ENCODE results near the gene GAN.

Gene GAN

GRCh38 chr16:81353895-81354294 lies 39.1 kb downstream of the GAN start:
- no peak for DNase-seq (ENCODE audit: low read depth in 2 of 2)

GRCh38 chr16:81357711-81358260 lies 43.0 kb downstream of the GAN start:
- DNase-seq (ENCODE audit: low read depth in 2 of 2): no peak

GRCh38 chr16:81358860-81359259 lies 44.1 kb downstream of the GAN start:
- no peak for DNase-seq (ENCODE audit: low read depth in 2 of 2)

- no peak for DNase-seq (ENCODE audit: low read depth in 2 of 2)
Observed at GRCh38 chr16:81360135-81360534, 45.4 kb downstream of the GAN start.

GRCh38 chr16:81365731-81366130 lies 51.0 kb downstream of the GAN start:
- no peak for DNase-seq (ENCODE audit: low read depth in 2 of 2)

- DNase-seq (ENCODE audit: low read depth in 2 of 2): no peak
Observed at GRCh38 chr16:81366316-81366932, 51.7 kb downstream of the GAN start.

GRCh38 chr16:81367821-81368220 lies 53.1 kb downstream of the GAN start:
- DNase-seq (ENCODE audit: low read depth in 2 of 2): no peak

- no peak for DNase-seq (ENCODE audit: low read depth in 2 of 2)
Observed at GRCh38 chr16:81369888-81370504, 55.2 kb downstream of the GAN start.

- DNase-seq (ENCODE audit: low read depth in 2 of 2): no peak
Observed at GRCh38 chr16:81371106-81371505, 56.3 kb downstream of the GAN start.

- no peak for DNase-seq (ENCODE audit: low read depth in 2 of 2)
Observed at GRCh38 chr16:81374550-81374949, 59.8 kb downstream of the GAN start.

GRCh38 chr16:81376880-81377279 lies 62.1 kb downstream of the GAN start:
- no peak for DNase-seq (ENCODE audit: low read depth in 2 of 2)

- no peak for DNase-seq (ENCODE audit: low read depth in 2 of 2)
Observed at GRCh38 chr16:81378049-81378448, 63.3 kb downstream of the GAN start.

GRCh38 chr16:81380932-81381331 lies 66.2 kb downstream of the GAN start:
- DNase-seq (ENCODE audit: low read depth in 2 of 2): no peak

GRCh38 chr16:81384006-81384405 lies 69.2 kb downstream of the GAN start:
- DNase-seq (ENCODE audit: low read depth in 2 of 2): no peak

GRCh38 chr16:81385031-81385756 lies 70.4 kb downstream of the GAN start:
- DNase-seq (ENCODE audit: low read depth in 2 of 2): no peak

- DNase-seq (ENCODE audit: low read depth in 2 of 2): no peak
Observed at GRCh38 chr16:81388357-81388756, 73.6 kb downstream of the GAN start.

GRCh38 chr16:81390840-81391239 lies 76.1 kb downstream of the GAN start:
- DNase-seq (ENCODE audit: low read depth in 2 of 2): no peak

- no peak for DNase-seq (ENCODE audit: low read depth in 2 of 2)
Observed at GRCh38 chr16:81392011-81392410, 77.2 kb downstream of the GAN start.

- DNase-seq (ENCODE audit: low read depth in 2 of 2): no peak
Observed at GRCh38 chr16:81394416-81394815, 79.7 kb downstream of the GAN start.

- no peak for DNase-seq (ENCODE audit: low read depth in 2 of 2)
Observed at GRCh38 chr16:81394966-81395655, 80.3 kb downstream of the GAN start.

GRCh38 chr16:81397058-81397878 lies 82.5 kb downstream of the GAN start:
- DNase-seq (ENCODE audit: low read depth in 2 of 2): no peak
